NCI-H526 (cell line): ENCODE results near the gene DHX34.
A peak's percentile ranks its signal among the peaks of the same experiment; 100 is the strongest.
"Not testable (repeated sequence)": the region's sequence is repeated elsewhere in the genome, so short reads cannot be mapped to it uniquely, and the experiment has no call there.

Experiments
- DNase-seq, 2 experiments: peaks; one replicate each; lab custom pipeline; 2025; lab: John Stamatoyannopoulos, UW

DHX34 gene

GRCh38 chr19:47348819-47349795 is at the start of gene DHX34:
Gene DHX34 (plus strand): TSS chr19:47349315. CDS start chr19:47353031, 3,716 bp downstream.
- peak; percentile 92 to 98 for DNase-seq

GRCh38 chr19:47300867-47301266 is 48.2 kb upstream of the DHX34 start:
- not testable (repeated sequence) for DNase-seq

- no peak for DNase-seq
Observed at GRCh38 chr19:47302249-47302648, 46.9 kb upstream of the DHX34 start.

GRCh38 chr19:47303966-47304365 is 45.1 kb upstream of the DHX34 start:
- DNase-seq, result no peak

DNA sequence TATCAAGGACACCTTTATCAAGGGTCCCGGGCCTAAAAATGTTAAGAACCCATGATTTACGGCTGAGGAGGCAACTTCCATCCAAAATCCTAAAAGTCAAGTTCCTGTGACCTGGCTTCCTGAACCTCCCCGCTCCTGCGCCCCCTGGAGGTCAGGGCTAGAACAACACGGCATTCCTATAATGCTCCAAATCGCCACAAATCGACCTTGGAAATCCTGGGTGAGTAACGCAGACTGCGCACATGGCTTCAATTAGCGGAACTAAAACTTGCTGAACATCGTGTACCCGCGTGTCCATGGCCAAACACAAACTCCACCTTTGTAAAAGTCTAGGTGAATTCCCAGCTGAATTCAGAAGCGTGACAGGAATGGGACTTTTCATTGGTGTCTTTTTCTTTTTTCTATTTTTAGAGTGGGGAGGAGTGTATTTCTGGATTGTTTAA is 43.8 kb upstream of the DHX34 start:
- DNase-seq, result peak in 1 of 2 experiments; percentile 61

- DNase-seq, result no peak
Observed at GRCh38 chr19:47306303-47306702, 42.8 kb upstream of the DHX34 start.

GRCh38 chr19:47309038-47309437 is 40.1 kb upstream of the DHX34 start:
- DNase-seq, result no peak

DNA sequence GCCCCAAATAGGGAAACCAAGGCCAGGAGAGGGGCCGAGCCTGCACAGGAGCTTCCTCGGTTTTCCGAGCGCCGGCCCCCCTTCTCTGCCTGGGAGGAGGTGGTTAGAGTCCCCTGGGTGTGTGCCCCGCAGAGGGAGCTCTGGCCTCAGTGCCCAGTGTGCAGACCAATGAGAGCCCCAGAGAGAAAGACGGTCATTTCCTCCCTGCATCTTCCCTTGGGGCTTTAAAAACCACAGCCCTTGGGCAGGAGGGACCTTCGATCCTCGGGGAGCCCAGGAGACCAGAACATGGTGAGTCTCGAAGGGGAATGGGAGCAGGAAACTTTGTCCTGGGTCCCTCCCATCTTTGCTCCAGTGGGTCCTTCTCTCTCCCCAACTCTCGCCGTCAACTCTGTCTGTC is 39.5 kb upstream of the DHX34 start, which contains the start of gene C5AR1:
Gene C5AR1 (plus strand): TSS at position 254 of the 400 bp plus-strand sequence. CDS start 35 bp downstream, at position 289.
- DNase-seq, result no peak

DNA sequence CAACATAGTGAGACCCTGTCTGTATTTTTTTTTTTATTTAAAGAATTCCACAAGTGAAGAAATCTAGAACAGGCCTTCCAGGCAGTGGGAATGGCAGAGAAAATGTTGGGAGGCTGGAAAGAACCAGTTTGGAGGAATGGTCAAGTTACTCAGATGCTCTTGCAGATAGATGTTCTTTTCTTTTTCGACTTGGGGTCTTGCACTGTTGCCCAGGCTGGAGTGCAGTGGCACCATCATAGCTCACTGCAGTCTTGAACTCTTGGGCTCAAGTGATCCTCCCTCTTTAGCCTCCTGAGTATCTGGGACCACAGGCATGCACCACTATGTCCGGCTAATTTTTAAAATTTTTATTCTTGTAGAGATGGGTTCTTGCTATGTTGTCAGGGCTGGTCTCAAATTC is 38.8 kb upstream of the DHX34 start:
- no peak for DNase-seq

- peak in 1 of 2 experiments; percentile 17 for DNase-seq
Observed at GRCh38 chr19:47310819-47311218, 38.3 kb upstream of the DHX34 start.

DNA sequence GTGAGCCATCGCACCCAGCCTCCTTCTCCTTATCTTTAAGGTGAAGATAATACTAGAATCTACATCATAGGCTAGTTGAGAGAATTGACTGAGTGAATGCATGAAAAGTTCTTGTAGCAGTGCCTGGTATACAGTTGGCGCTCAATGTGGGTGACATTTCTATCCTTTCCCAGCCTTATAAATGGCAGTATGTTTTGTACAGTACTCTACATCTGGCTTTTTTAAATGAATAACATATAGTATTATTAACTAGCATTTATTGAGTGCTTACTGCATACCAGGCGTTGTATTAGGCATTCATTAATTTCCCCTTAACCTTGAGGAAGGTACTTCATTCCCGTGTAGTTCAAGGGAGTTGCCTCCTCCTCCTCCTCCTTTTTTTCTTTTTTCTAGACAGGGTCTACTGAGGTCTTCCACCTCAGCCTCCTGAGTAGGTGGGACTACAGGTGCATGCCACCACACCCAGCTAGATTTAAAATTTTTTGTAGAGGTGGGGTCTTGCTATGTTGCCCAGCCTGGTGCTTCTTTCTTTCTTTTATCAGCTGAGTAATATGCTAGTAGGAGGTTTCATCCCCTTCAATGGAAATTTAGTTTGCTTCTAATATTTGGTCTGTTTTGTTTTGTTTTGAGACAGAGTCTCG is 36.6 kb upstream of the DHX34 start:
- DNase-seq, result no peak

- no peak for DNase-seq
Observed at GRCh38 chr19:47313754-47314295, 35.3 kb upstream of the DHX34 start.

DNA sequence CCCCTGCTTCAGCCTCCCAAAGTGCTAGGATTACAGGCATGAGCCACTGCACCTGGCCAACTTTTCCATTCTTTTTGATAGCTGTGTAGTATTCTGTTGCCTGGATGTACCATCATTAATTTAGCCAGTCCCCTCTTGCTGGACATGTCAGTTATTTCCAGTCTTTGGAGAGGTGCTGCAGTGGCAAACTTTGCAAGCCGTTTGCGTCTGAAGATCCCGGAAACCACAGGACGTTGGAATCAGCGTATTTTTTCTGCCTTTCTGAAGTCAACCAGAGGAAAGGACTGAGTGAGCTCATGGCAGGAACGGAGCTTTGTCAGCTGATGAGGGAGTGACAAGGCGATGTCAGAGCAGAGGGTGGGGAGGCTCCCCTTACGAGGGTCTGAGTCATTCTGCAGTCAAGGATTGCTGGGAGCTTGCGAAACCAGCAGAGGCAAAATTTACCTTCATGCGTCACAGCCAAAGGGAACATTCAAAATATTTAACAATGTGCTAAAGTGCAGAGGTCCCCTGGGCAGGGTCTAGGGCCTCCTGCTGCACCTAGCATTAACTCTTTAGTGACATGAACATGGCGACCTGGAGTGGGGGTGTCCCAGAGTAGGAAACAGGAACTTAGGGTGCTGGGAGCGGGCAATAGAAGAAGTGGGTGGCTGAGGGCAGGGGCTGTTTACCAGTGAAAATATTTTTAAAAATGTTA is 33.8 kb upstream of the DHX34 start:
- no peak for DNase-seq

DNA sequence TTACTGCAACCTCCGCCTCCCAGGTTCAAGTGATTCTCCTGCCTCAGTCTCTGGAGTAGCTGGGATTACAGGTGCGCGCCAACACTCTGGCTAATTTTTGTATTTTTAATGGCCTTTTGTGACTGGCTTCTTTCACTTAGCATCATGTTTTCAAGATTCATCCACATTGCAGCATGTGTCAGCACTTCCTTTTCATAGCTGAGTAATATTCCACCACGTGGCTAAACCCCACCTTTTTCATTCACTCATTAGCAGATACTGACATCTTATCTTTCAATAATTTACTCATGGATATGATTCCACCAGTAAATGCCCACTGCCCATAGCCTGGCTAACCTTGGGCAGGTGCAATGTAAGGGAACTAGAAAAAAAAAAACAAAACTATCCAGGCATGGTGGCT is 32.6 kb upstream of the DHX34 start:
- DNase-seq, result no peak

GRCh38 chr19:47319923-47320871 is 28.9 kb upstream of the DHX34 start:
- DNase-seq, result no peak

DNA sequence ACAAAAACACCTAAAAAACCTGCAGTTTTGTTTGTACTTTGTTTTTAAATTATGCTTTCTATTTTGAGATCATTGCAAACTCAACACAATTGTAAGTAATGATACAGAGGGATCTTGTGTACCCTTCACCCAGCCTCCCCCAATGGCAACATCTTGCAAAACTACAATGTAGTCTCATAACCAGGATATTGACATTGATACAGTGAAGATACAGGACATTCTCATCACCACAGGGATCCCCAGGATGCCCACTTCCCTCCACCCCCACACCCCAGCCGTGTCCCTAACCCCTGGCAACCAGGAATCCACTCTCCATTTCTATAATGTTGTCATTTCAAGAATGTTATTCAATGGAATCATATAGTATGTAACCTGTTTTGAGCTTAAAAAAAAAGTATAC is 27.5 kb upstream of the DHX34 start:
- DNase-seq, result no peak

GRCh38 chr19:47322058-47322457 is 27.1 kb upstream of the DHX34 start:
- DNase-seq, result no peak

GRCh38 chr19:47323409-47323808 is 25.7 kb upstream of the DHX34 start:
- DNase-seq, result no peak

GRCh38 chr19:47323872-47324271 is 25.2 kb upstream of the DHX34 start:
- DNase-seq, result no peak

DNA sequence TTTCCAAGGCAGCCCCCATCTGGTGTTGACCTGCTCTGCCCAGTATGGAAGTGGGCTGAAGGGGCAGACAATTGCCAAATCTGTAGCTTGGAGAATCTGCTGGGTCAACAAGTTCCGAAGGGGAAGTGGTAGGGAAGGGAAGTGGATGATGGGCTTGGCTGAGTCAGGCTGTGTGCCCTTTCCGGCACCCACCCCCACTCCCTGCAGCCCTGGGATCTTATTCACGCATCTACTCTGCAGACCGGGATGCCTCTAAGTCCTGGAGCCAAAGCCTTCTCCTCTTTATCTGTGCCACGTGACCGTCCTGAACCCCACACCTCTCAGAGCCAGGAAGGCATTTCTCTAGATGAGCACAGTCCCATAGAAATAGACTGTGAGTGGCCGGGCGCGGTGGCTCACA is 24.6 kb upstream of the DHX34 start:
- DNase-seq, result no peak

GRCh38 chr19:47330466-47330869 is 18.6 kb upstream of the DHX34 start:
- DNase-seq, result no peak
